ENCODE data around the gene MED26. TPM values are rescaled to one million over a fixed set of nuclear protein-coding genes. Genes with fewer than 3 reads are reported as not detected.
A peak's percentile ranks its signal among the peaks of the same experiment; 100 is the strongest.

Gene MED26
- total and polyA plus RNA-seq, 2 of the 13 experiments (the other 11 are each of a cell fraction or from before 2014, with no cell fraction given), result 3.5 to 3.8 TPM

DNA sequence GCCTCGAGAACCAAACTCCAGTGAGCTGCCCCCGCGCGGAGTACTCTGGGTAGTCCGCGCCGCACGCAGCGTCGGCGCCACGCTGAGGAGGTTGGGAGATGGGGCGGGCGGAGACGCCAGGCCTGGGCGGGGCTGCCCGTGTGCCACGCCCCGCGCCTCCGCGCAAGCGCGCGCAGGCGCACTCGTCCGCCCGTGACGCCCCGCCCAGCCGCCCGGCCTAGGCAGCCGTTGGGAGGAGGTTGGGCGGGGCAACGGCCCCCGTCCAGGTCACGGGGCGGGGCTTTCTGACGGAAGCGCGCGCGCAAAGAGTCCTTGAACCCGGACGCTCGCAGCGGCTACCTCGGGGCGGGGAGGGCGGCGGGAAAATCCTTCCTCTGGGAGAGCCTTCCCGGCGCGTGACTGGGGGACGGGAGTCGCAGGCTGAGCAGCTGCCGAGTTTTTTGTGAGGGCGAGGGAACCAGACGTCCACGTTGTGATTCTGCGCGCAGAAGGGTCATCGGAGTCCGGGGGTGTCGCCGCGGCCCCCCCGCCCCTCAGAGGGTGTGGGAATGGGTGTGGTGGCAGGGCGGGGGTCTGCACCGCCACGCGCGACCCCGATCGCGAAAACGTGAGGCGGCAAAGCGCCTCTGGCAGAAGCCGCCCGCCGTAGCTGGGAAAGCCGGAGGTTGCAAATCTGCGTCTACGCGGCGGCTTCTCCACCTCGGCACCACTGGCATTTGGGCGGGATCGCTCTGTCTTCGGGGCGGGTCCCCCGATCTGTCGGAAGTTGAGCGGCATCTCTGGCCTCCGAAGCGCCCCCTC lies at the start of gene MED26 (continued):
- TF ChIP-seq SATB2 (CRISPR knock-in tag; IDR thresholded peaks at IDR 0.05) (no peak), MTF1 (CRISPR knock-in tag; IDR thresholded peaks at IDR 0.05) (no peak), ATF3 (CRISPR knock-in tag; IDR thresholded peaks at IDR 0.05) (no peak), AKAP8 (CRISPR knock-in tag; IDR thresholded peaks at IDR 0.05) (peak; percentile 73; the same call in 1 of the 2 replicates), ZBTB40 (IDR thresholded peaks at IDR 0.05) (no peak), ZBTB40 (CRISPR knock-in tag; IDR thresholded peaks at IDR 0.05) (no peak; the same call in 1 of the 2 replicates), AGO1 (IDR thresholded peaks at IDR 0.05; ENCODE audit: low read depth, low read length, poor library complexity, severe bottlenecking) (peak; percentile 74), HMG20B (CRISPR knock-in tag; conservative IDR thresholded peaks at IDR 0.05) (no peak), HNF4G (IDR thresholded peaks at IDR 0.05; ENCODE audit: borderline replicate concordance, low read depth, low read length) (no peak), HNF4G (CRISPR knock-in tag; IDR thresholded peaks at IDR 0.05; ENCODE audit: borderline replicate concordance, low read depth) (no peak), ATM (IDR thresholded peaks at IDR 0.05; ENCODE audit: borderline replicate concordance) (no peak), ZMAT3 (CRISPR knock-in tag; conservative IDR thresholded peaks at IDR 0.05) (0 out of 2 replicates have a peak, but pooled peaks have one; percentile 28)
- TF ChIP-seq, protein P1, sequence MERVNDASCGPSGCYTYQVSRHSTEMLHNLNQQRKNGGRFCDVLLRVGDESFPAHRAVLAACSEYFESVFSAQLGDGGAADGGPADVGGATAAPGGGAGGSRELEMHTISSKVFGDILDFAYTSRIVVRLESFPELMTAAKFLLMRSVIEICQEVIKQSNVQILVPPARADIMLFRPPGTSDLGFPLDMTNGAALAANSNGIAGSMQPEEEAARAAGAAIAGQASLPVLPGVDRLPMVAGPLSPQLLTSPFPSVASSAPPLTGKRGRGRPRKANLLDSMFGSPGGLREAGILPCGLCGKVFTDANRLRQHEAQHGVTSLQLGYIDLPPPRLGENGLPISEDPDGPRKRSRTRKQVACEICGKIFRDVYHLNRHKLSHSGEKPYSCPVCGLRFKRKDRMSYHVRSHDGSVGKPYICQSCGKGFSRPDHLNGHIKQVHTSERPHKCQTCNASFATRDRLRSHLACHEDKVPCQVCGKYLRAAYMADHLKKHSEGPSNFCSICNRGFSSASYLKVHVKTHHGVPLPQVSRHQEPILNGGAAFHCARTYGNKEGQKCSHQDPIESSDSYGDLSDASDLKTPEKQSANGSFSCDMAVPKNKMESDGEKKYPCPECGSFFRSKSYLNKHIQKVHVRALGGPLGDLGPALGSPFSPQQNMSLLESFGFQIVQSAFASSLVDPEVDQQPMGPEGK (CRISPR knock-in tag; IDR thresholded peaks at IDR 0.05), result peak; percentile 85
- TF ChIP-seq, protein P2, sequence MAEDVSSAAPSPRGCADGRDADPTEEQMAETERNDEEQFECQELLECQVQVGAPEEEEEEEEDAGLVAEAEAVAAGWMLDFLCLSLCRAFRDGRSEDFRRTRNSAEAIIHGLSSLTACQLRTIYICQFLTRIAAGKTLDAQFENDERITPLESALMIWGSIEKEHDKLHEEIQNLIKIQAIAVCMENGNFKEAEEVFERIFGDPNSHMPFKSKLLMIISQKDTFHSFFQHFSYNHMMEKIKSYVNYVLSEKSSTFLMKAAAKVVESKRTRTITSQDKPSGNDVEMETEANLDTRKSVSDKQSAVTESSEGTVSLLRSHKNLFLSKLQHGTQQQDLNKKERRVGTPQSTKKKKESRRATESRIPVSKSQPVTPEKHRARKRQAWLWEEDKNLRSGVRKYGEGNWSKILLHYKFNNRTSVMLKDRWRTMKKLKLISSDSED (CRISPR knock-in tag; IDR thresholded peaks at IDR 0.05), result no peak
- TF ChIP-seq, protein P3, sequence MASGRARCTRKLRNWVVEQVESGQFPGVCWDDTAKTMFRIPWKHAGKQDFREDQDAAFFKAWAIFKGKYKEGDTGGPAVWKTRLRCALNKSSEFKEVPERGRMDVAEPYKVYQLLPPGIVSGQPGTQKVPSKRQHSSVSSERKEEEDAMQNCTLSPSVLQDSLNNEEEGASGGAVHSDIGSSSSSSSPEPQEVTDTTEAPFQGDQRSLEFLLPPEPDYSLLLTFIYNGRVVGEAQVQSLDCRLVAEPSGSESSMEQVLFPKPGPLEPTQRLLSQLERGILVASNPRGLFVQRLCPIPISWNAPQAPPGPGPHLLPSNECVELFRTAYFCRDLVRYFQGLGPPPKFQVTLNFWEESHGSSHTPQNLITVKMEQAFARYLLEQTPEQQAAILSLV (CRISPR knock-in tag; IDR thresholded peaks at IDR 0.05; ENCODE audit: borderline replicate concordance), result peak; percentile 90
